Measurements from ENCODE around the gene ZIC2. TPM values are rescaled to one million over a fixed set of nuclear protein-coding genes. Genes with fewer than 3 reads are reported as not detected.

ZIC2 gene
- total and polyA plus RNA-seq, 5 donors from 2014 or later: not detected

DNA sequence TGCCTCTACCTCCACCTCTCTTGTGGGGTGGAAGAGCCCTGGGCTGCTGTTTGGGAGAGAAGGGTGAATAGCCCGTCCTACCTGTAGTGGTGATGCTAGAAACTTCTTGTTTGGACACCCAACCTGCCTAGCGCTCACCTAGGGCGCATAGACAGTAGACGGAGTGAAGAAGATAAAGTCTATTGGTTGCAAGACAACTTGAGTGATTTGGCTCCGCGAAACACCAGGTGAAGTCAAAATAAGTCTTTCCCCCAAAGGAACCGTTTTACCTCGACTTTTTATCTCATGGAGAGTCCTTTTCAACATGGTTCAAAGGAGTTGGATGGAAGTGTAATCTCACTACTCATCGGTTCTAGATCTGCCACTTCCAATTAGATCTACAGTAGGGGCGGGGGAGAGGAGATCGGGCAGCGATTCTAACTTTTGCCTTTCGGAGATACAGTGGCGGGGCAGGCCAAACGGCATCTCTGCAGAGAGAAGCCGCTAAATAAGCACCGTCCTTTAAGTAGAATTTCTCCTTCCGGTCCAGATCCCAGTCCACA is 9.3 kb upstream of the ZIC2 start:
- peak overlapping the region in 2 of 3 donors; percentile 27 to 71 for H3K27ac Mint-ChIP-seq
- H3K27me3 ChIP-seq (ENCODE audit: control insufficient read depth, insufficient read depth, low read length): peaks cover 54% of the 10 kb centered on the region

GRCh38 chr13:99973163-99973807 is 8.3 kb upstream of the ZIC2 start:
- ATAC-seq (ENCODE audit: low read depth in 2 of 2): no peak
- Mint-ChIP-seq H3K4me1 (peaks cover 0 to 22% (median 11%) of the 10 kb centered on the region in 4 donors), H3K9me3 (peaks cover 3 to 25% (median 13%) of the 10 kb centered on the region in 7 donors), H3K4me3 (peak overlapping the region; percentile 27 to 86 (median 38)), H3K27ac (peak overlapping the region in 1 of 3 donors; percentile 44), H3K27me3 (peaks cover 80% of the 10 kb centered on the region), H3K36me3 (peaks cover 4% of the 10 kb centered on the region)
- Histone ChIP-seq H3K9me3 (ENCODE audit: control insufficient read depth in 2 of 2, low read length in 2 of 2) (peaks cover 23 to 60% of the 10 kb centered on the region in 2 experiments), H3K27me3 (ENCODE audit: control insufficient read depth, insufficient read depth, low read length) (peaks cover 58% of the 10 kb centered on the region), H3K4me3 (ENCODE audit: low read depth, low read length) (no peak overlapping the region), H3K4me1 (ENCODE audit: control insufficient read depth, insufficient read depth, low read length, poor library complexity, severe bottlenecking) (peaks cover 34% of the 10 kb centered on the region), H3K36me3 (ENCODE audit: control insufficient read depth, insufficient read depth, low read length) (no peaks in the 10 kb centered on the region), H3K27ac (ENCODE audit: insufficient read depth, low read length, poor library complexity, severe bottlenecking) (no peak overlapping the region)
- DNase-seq: no peak

More for the DNA sequence above, 9.3 kb upstream of the ZIC2 start:
- peaks cover 20 to 54% of the 10 kb centered on the region in 2 experiments for H3K9me3 ChIP-seq (ENCODE audit: control insufficient read depth in 2 of 2, low read length in 2 of 2)
- peaks cover 78% of the 10 kb centered on the region for H3K27me3 Mint-ChIP-seq
- DNase-seq (no peak), ATAC-seq (ENCODE audit: low read depth in 2 of 2) (no peak)
- H3K4me3 Mint-ChIP-seq: peak overlapping the region; percentile 41 to 86 (median 65)
- peaks cover 38% of the 10 kb centered on the region for H3K4me1 ChIP-seq (ENCODE audit: control insufficient read depth, insufficient read depth, low read length, poor library complexity, severe bottlenecking)
- H3K4me3 ChIP-seq (ENCODE audit: low read depth, low read length): no peak overlapping the region
- H3K4me1 Mint-ChIP-seq: peaks cover 0 to 27% (median 15%) of the 10 kb centered on the region in 4 donors
- H3K27ac ChIP-seq (ENCODE audit: insufficient read depth, low read length, poor library complexity, severe bottlenecking): no peak overlapping the region
- H3K36me3 ChIP-seq (ENCODE audit: control insufficient read depth, insufficient read depth, low read length): no peaks in the 10 kb centered on the region
- peaks cover 3 to 28% (median 11%) of the 10 kb centered on the region in 7 donors for H3K9me3 Mint-ChIP-seq
- peaks cover 4% of the 10 kb centered on the region for H3K36me3 Mint-ChIP-seq

- Histone ChIP-seq H3K27me3 (ENCODE audit: control insufficient read depth, insufficient read depth, low read length) (peaks cover 63% of the 10 kb centered on the region), H3K4me1 (ENCODE audit: control insufficient read depth, insufficient read depth, low read length, poor library complexity, severe bottlenecking) (peaks cover 34% of the 10 kb centered on the region), H3K4me3 (ENCODE audit: low read depth, low read length) (no peak overlapping the region), H3K9me3 (ENCODE audit: control insufficient read depth in 2 of 2, low read length in 2 of 2) (peaks cover 23 to 62% of the 10 kb centered on the region in 2 experiments), H3K36me3 (ENCODE audit: control insufficient read depth, insufficient read depth, low read length) (no peaks in the 10 kb centered on the region), H3K27ac (ENCODE audit: insufficient read depth, low read length, poor library complexity, severe bottlenecking) (no peak overlapping the region)
- peaks cover 3 to 27% (median 13%) of the 10 kb centered on the region in 4 donors for H3K4me1 Mint-ChIP-seq
- peaks cover 4% of the 10 kb centered on the region for H3K36me3 Mint-ChIP-seq
- DNase-seq (no peak), ATAC-seq (ENCODE audit: low read depth in 2 of 2) (no peak)
- H3K9me3 Mint-ChIP-seq: peaks cover 3 to 25% (median 13%) of the 10 kb centered on the region in 7 donors
- H3K27me3 Mint-ChIP-seq: peaks cover 85% of the 10 kb centered on the region
- peak overlapping the region in 2 of 3 donors; percentile 44 to 48 for H3K27ac Mint-ChIP-seq
- peak overlapping the region in 3 of 4 donors; percentile 15 to 47 (median 46) for H3K4me3 Mint-ChIP-seq
These were observed 7.8 kb upstream of the ZIC2 start for GRCh38 chr13:99973808-99974185.

- H3K4me1 Mint-ChIP-seq: peaks cover 6 to 24% (median 9%) of the 10 kb centered on the region in 4 donors
- H3K27me3 Mint-ChIP-seq: peaks cover 85% of the 10 kb centered on the region
- H3K4me1 ChIP-seq (ENCODE audit: control insufficient read depth, insufficient read depth, low read length, poor library complexity, severe bottlenecking): peaks cover 34% of the 10 kb centered on the region
- H3K27ac Mint-ChIP-seq: peak overlapping the region in 2 of 3 donors; percentile 44 to 76
- H3K4me3 ChIP-seq (ENCODE audit: low read depth, low read length): no peak overlapping the region
- peaks cover 23 to 66% of the 10 kb centered on the region in 2 experiments for H3K9me3 ChIP-seq (ENCODE audit: control insufficient read depth in 2 of 2, low read length in 2 of 2)
- ATAC-seq (ENCODE audit: low read depth in 2 of 2) (no peak), DNase-seq (no peak)
- H3K27me3 ChIP-seq (ENCODE audit: control insufficient read depth, insufficient read depth, low read length): peaks cover 64% of the 10 kb centered on the region
- H3K9me3 Mint-ChIP-seq: peaks cover 2 to 24% (median 13%) of the 10 kb centered on the region in 7 donors
- peaks cover 4% of the 10 kb centered on the region for H3K36me3 Mint-ChIP-seq
- H3K36me3 ChIP-seq (ENCODE audit: control insufficient read depth, insufficient read depth, low read length): no peaks in the 10 kb centered on the region
- H3K4me3 Mint-ChIP-seq: peak overlapping the region in 3 of 4 donors; percentile 46 to 78 (median 47)
- no peak overlapping the region for H3K27ac ChIP-seq (ENCODE audit: insufficient read depth, low read length, poor library complexity, severe bottlenecking)
These were observed 7.2 kb upstream of the ZIC2 start for GRCh38 chr13:99974296-99974938.

DNA sequence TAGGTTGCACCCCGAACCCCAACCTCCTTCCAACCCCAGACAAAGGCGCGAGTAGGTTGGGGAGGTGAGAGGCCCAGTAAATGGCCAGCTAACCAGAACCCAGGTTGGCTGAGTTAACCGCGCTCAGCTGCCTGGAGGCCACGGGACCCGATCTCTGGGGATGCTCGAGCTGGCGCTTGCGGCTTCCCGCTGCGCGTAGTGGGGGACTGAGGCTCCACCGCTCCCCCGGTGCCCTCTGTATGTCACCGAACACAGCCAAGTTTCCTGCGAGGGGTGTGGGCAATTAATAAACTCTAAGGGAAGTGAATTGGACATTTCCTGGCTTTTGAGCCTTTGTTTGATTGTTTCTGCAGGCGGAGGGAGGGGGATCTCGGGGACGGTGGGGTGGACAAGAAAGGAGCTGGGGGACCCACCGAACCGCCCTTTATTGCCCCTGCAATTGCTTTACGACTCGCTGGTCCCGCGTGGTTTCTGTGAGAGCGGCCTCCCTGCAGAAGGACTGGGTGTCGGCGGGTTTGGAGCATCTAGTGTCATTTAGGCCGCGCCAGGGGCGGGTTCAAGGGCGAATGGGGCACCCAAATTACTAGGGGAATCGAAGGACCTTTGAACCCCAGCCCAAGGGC is 6.5 kb upstream of the ZIC2 start:
- no peaks in the 10 kb centered on the region for H3K36me3 ChIP-seq (ENCODE audit: control insufficient read depth, insufficient read depth, low read length)
- no peak for DNase-seq
- no peak for ATAC-seq (ENCODE audit: low read depth in 2 of 2)
- peaks cover 23 to 66% of the 10 kb centered on the region in 2 experiments for H3K9me3 ChIP-seq (ENCODE audit: control insufficient read depth in 2 of 2, low read length in 2 of 2)
- H3K27me3 Mint-ChIP-seq: peaks cover 84% of the 10 kb centered on the region
- H3K9me3 Mint-ChIP-seq: peaks cover 2 to 24% (median 14%) of the 10 kb centered on the region in 7 donors
- peak overlapping the region in 1 of 3 donors; percentile 44 for H3K27ac Mint-ChIP-seq
- H3K27ac ChIP-seq (ENCODE audit: insufficient read depth, low read length, poor library complexity, severe bottlenecking): no peak overlapping the region
- no peak overlapping the region for H3K4me3 ChIP-seq (ENCODE audit: low read depth, low read length)
- peaks cover 34% of the 10 kb centered on the region for H3K4me1 ChIP-seq (ENCODE audit: control insufficient read depth, insufficient read depth, low read length, poor library complexity, severe bottlenecking)
- H3K4me3 Mint-ChIP-seq: peak overlapping the region in 1 of 4 donors; percentile 13
- H3K36me3 Mint-ChIP-seq: peaks cover 4% of the 10 kb centered on the region
- peaks cover 4 to 23% (median 6%) of the 10 kb centered on the region in 4 donors for H3K4me1 Mint-ChIP-seq
- H3K27me3 ChIP-seq (ENCODE audit: control insufficient read depth, insufficient read depth, low read length): peaks cover 64% of the 10 kb centered on the region

DNA sequence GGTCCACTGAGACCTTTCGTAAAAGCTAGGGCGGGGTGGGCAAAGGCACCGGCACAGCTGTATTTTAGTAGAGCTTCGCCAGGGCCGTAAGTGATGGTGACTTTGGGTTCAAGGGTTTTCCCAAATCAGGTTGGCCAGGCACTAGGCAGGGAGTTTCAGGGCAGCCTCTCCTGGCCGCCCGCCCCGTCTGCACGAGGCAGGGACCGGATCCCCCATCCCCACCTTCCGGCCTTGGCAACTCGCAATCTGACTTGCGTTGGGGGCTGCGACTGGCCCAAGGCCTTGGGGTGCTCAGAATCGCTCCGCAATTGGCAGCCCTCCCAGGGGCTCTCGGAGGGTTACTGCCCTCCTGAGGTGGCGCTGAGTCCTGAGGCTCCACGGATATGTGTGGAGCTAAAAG is 6.0 kb upstream of the ZIC2 start:
- Histone ChIP-seq H3K4me1 (ENCODE audit: control insufficient read depth, insufficient read depth, low read length, poor library complexity, severe bottlenecking) (peaks cover 36% of the 10 kb centered on the region), H3K36me3 (ENCODE audit: control insufficient read depth, insufficient read depth, low read length) (no peaks in the 10 kb centered on the region), H3K27me3 (ENCODE audit: control insufficient read depth, insufficient read depth, low read length) (peaks cover 64% of the 10 kb centered on the region), H3K9me3 (ENCODE audit: control insufficient read depth in 2 of 2, low read length in 2 of 2) (peaks cover 23 to 66% of the 10 kb centered on the region in 2 experiments), H3K27ac (ENCODE audit: insufficient read depth, low read length, poor library complexity, severe bottlenecking) (no peak overlapping the region), H3K4me3 (ENCODE audit: low read depth, low read length) (no peak overlapping the region)
- DNase-seq (no peak), ATAC-seq (ENCODE audit: low read depth in 2 of 2) (no peak)
- peak overlapping the region in 1 of 4 donors; percentile 39 for H3K4me3 Mint-ChIP-seq
- H3K27me3 Mint-ChIP-seq: peaks cover 82% of the 10 kb centered on the region
- H3K4me1 Mint-ChIP-seq: peaks cover 3 to 22% (median 6%) of the 10 kb centered on the region in 4 donors
- peaks cover 4% of the 10 kb centered on the region for H3K36me3 Mint-ChIP-seq
- no peak overlapping the region for H3K27ac Mint-ChIP-seq
- peaks cover 2 to 24% (median 14%) of the 10 kb centered on the region in 7 donors for H3K9me3 Mint-ChIP-seq

- H3K4me3 Mint-ChIP-seq: peak overlapping the region in 2 of 4 donors; percentile 53 to 61
- H3K27me3 Mint-ChIP-seq: peaks cover 82% of the 10 kb centered on the region
- Histone ChIP-seq H3K27ac (ENCODE audit: insufficient read depth, low read length, poor library complexity, severe bottlenecking) (no peak overlapping the region), H3K27me3 (ENCODE audit: control insufficient read depth, insufficient read depth, low read length) (peaks cover 62% of the 10 kb centered on the region), H3K9me3 (ENCODE audit: control insufficient read depth in 2 of 2, low read length in 2 of 2) (peaks cover 23 to 66% of the 10 kb centered on the region in 2 experiments), H3K4me1 (ENCODE audit: control insufficient read depth, insufficient read depth, low read length, poor library complexity, severe bottlenecking) (peaks cover 37% of the 10 kb centered on the region), H3K36me3 (ENCODE audit: control insufficient read depth, insufficient read depth, low read length) (no peaks in the 10 kb centered on the region), H3K4me3 (ENCODE audit: low read depth, low read length) (no peak overlapping the region)
- ATAC-seq (ENCODE audit: low read depth in 2 of 2): no peak
- no peak for DNase-seq
- H3K4me1 Mint-ChIP-seq: peaks cover 3 to 19% (median 6%) of the 10 kb centered on the region in 4 donors
- peaks cover 4% of the 10 kb centered on the region for H3K36me3 Mint-ChIP-seq
- H3K9me3 Mint-ChIP-seq: peaks cover 2 to 24% (median 14%) of the 10 kb centered on the region in 7 donors
- H3K27ac Mint-ChIP-seq: peak overlapping the region in 1 of 3 donors; percentile 63
These were observed 5.0 kb upstream of the ZIC2 start for GRCh38 chr13:99976575-99976974.

All from CD4-positive, CD25-positive, alpha-beta regulatory T cell (primary cell).